Sigmoid colon (tissue), 4 donors: Measurements from ENCODE around the gene CYTH2.

Source experiments
- CTCF ChIP-seq, 4 experiments: fragments of 450-650 bp in 3 of 4; fragments of 200-600 bp in 1 of 4; IDR thresholded peaks; one replicate each; pipeline ENCODE4 v1.5.1; 2016 to 2019; ENCODE audit warnings: antibody characterized with exemption in 4 of 4, mild to moderate bottlenecking in 3 of 4, moderate library complexity in 2 of 4
- POLR2A ChIP-seq, 2 donors: fragments of 450-650 bp; IDR thresholded peaks; one replicate each; pipeline ENCODE4 v1.6.1; 2016; ENCODE audit warnings: antibody characterized with exemption in 2 of 2, mild to moderate bottlenecking in 2 of 2, moderate library complexity in 2 of 2
- POLR2AphosphoS5 ChIP-seq, 4 donors: sonication (generic); formaldehyde crosslinking; IDR thresholded peaks; one replicate each; pipeline ENCODE4 v1.6.1; 2017; ENCODE audit warnings: antibody characterized with exemption in 4 of 4

- TF ChIP-seq CTCF (IDR thresholded peaks at IDR 0.05) (no peak), POLR2A (IDR thresholded peaks at IDR 0.05) (no peak), POLR2AphosphoS5 (IDR thresholded peaks at IDR 0.05) (no peak)
These were observed 7.0 kb upstream of the CYTH2 start for GRCh38 chr19:48461982-48462655.
